BE2C (cell line): Measurements from ENCODE around the gene JPH3.

Experiments
- DNase-seq: peaks from one replicate; pipeline ENCODE4 v3.0.0-alpha.2; 2020
- H3K27me3 ChIP-seq: fragments of 250-450 bp; sonication (Bioruptor Pico); 2 replicates; pipeline ENCODE4 v1.5.1; 2020; ENCODE audit warnings: mild to moderate bottlenecking
- H3K36me3 ChIP-seq: fragments of 250-450 bp; sonication (Bioruptor Pico); 2 replicates; pipeline ENCODE4 v1.5.1; 2020; ENCODE audit warnings: mild to moderate bottlenecking
- H3K4me1 ChIP-seq: fragments of 250-450 bp; sonication (Bioruptor Pico); 2 replicates; pipeline ENCODE4 v1.5.1; 2020
- H3K4me3 ChIP-seq: 2 replicates; pipeline ENCODE4 v1.5.1; 2011; ENCODE audit warnings: low read depth, low read length
- H3K9me3 ChIP-seq: fragments of 250-450 bp; sonication (Bioruptor Pico); 2 replicates; pipeline ENCODE4 v1.5.1; 2020
- TF ChIP-seq, protein P1 (sequence below): IDR thresholded peaks from 2 replicates; pipeline ENCODE4 v1.5.1; 2012; ENCODE audit warnings: mild to moderate bottlenecking, low read depth, low read length

The JPH3 gene

DNA sequence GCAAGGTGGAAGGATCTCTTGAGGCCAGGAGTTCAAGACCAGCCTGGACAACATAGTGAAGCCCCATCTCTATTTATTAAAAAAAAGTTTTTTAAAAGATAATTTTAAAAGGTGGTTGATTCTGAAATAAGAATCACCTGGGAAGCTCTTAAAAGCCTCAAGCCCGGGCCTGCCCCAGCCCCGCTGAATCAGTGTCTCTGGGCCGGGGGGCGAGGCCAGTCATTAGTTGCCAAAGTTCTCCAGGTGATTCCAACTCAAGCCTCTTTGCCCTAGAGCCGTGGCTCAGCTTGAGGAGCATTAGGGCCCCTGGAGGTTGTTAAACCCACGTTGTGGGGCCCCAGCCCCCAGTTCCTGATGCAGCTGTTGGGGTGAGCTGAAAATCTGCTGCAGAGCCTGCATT, 24.6 kb downstream of the JPH3 start:
- H3K27me3 ChIP-seq: peaks cover 21% of the 10 kb centered on the region
- TF ChIP-seq, protein P1, sequence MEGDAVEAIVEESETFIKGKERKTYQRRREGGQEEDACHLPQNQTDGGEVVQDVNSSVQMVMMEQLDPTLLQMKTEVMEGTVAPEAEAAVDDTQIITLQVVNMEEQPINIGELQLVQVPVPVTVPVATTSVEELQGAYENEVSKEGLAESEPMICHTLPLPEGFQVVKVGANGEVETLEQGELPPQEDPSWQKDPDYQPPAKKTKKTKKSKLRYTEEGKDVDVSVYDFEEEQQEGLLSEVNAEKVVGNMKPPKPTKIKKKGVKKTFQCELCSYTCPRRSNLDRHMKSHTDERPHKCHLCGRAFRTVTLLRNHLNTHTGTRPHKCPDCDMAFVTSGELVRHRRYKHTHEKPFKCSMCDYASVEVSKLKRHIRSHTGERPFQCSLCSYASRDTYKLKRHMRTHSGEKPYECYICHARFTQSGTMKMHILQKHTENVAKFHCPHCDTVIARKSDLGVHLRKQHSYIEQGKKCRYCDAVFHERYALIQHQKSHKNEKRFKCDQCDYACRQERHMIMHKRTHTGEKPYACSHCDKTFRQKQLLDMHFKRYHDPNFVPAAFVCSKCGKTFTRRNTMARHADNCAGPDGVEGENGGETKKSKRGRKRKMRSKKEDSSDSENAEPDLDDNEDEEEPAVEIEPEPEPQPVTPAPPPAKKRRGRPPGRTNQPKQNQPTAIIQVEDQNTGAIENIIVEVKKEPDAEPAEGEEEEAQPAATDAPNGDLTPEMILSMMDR: no peak
- no peaks in the 10 kb centered on the region for H3K36me3 ChIP-seq
- no peak overlapping the region for H3K4me3 ChIP-seq
- no peaks in the 10 kb centered on the region for H3K4me1 ChIP-seq
- DNase-seq: no peak
- no peaks in the 10 kb centered on the region for H3K9me3 ChIP-seq

DNA sequence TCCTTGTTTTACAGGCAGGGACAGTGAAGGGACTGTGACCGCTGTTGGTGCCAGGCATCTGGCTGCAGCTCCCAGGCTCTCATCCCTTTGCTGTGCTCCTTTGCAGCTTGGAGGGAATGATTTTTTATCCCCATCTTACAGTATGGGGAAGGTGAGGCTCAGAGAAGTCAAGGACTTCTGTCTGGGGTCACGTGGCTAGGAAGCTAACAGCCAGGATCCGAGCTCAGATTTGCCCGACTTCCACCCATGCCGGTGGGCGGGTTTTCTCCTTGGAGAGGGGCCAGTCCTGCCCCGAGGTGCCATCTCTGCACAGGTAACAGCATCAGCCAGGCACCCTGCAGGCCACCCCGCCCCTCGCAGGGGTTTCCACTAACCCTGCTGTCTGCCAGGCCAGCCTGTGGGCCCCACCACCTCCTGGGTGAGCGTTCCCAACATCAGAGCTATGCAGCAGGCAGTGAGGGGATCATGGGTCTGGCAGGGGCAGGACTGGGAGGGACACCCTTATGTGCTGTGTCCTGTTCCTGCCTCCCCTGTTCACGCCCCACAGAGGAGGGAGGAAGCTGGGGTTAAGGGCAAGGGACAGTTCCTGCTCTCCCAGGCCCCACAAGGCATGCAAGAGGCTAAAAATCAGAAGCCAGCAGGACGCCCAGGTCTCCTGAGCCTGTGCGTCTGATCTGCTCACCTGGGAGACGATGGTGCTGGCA, 25.4 kb downstream of the JPH3 start:
- H3K36me3 ChIP-seq: no peaks in the 10 kb centered on the region
- peaks cover 26% of the 10 kb centered on the region for H3K27me3 ChIP-seq
- TF ChIP-seq, protein P1: no peak
- no peaks in the 10 kb centered on the region for H3K4me1 ChIP-seq
- no peak overlapping the region for H3K4me3 ChIP-seq
- no peak for DNase-seq
- no peaks in the 10 kb centered on the region for H3K9me3 ChIP-seq

DNA sequence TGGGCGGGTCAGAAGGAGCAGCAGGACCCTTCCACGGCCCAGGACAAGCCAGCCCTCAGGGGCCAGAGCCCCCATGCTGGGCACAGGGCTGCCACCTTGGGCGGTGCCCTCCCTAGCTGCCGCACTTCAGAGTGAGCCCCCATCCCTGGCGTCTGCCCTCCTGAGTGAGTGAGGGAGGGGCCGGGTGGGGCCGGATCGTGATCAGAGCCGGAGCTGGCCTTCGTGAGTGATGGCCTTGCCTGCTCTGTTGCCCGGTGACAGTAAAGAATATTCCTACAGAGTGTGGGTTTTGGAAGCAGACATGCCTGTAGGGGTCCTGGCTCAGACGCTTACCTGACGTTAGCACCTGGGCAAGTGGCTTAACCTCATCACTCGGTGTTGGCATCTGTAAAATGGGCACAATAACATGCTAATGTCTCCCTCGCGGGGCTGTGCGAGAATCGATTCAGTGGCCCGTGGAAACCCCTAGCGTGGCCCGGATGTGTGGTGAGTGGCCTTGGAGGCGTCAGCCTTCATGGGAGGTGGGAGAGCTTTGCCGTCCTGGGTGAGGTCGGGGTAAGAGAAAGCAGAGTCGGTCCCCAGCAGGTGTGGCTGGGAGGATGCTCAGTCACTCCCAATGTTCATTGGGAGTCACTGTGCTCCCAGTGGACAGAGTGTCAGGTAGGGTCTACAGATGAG, 26.1 kb downstream of the JPH3 start:
- peaks cover 26% of the 10 kb centered on the region for H3K27me3 ChIP-seq
- TF ChIP-seq, protein P1: no peak
- no peak overlapping the region for H3K4me3 ChIP-seq
- no peak for DNase-seq
- no peaks in the 10 kb centered on the region for H3K4me1 ChIP-seq
- H3K36me3 ChIP-seq: no peaks in the 10 kb centered on the region
- H3K9me3 ChIP-seq: no peaks in the 10 kb centered on the region

DNA sequence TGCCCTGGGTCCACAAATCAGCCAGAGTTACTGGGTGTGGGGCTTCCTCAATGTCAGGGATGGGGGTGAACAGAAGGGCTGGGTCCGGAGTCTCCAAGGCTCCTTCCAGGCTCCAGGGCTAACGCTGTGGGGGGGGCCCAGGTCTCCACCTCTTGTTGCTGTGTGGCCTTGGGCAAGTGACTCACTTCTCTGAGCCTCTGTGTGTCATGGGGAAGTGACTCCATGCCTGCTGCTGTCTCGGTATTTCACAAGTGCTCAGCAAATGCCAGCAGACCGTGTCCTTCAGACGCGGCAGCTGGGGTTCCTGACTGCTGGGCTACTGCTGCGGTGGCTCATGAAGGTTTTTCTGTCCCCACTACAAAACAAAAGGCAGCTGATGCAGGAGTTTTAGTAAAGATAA, 26.6 kb downstream of the JPH3 start:
- TF ChIP-seq, protein P1: no peak
- no peak for DNase-seq
- Histone ChIP-seq H3K4me1 (no peaks in the 10 kb centered on the region), H3K9me3 (no peaks in the 10 kb centered on the region), H3K27me3 (peaks cover 29% of the 10 kb centered on the region), H3K4me3 (no peak overlapping the region), H3K36me3 (no peaks in the 10 kb centered on the region)

DNA sequence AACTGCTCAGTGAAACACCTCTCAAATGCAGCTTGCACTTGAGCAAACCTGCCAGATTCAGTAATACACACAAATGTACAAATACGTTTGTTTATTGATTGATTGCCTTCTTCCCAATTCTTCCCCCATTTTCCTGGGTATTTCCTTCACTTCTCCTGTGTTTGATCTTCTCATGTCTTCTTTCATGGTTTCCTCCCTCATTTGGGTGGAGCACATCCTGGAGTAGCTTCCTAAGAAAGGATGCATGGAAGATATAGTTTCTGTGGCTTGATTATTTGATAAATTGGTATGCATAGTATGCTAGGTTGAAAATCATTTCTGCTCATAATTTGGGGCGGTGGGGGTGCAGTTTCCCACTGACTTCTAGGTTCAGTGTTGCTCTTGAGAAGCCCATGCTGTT, 28.8 kb downstream of the JPH3 start:
- Histone ChIP-seq H3K9me3 (no peaks in the 10 kb centered on the region), H3K36me3 (no peaks in the 10 kb centered on the region), H3K4me1 (no peaks in the 10 kb centered on the region), H3K4me3 (no peak overlapping the region), H3K27me3 (peaks cover 35% of the 10 kb centered on the region)
- TF ChIP-seq, protein P1: no peak
- no peak for DNase-seq

DNA sequence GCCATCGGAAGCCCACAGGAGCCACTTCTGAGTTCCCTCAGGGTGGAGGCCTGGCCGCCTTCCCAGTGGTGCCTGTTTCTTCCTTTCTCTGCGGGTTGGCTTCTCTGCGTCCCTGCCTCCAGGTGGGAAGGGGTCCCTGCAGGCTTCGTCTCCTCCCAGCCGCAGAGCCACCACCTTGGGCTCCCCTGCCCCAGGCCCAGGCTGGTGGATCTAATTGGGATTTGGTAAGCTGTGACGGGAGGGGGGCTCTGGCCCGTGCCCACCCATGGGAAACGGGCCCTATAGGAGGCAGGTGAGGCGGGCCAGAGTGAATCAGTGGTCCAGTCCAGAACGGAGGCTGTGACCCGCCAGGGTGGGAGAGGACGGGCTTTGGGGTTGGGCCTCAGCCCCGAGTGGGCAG, 32.1 kb downstream of the JPH3 start:
- TF ChIP-seq, protein P1: no peak
- no peaks in the 10 kb centered on the region for H3K36me3 ChIP-seq
- peaks cover 35% of the 10 kb centered on the region for H3K27me3 ChIP-seq
- no peak overlapping the region for H3K4me3 ChIP-seq
- no peaks in the 10 kb centered on the region for H3K4me1 ChIP-seq
- no peak for DNase-seq
- H3K9me3 ChIP-seq: no peaks in the 10 kb centered on the region
